Endothelial cell of umbilical vein (primary cell): ENCODE measurements around the gene RPS6KA3. TPM values are rescaled to one million over a fixed set of nuclear protein-coding genes. Genes with fewer than 3 reads are reported as not detected.

Experiments used
- BruUV-seq: library from RNA; stranded (reverse); fragments of 400-500 nt; replicated peaks from 2 replicates; lab custom pipeline; 2021; lab: Mats Ljungman, UMichigan
- CTCF ChIA-PET: fragments of 300-600, 350-600 bp; sonication (Branson Sonifier 250); formaldehyde crosslinking; loops from one replicate; lab custom pipeline; 2021; ENCODE audit warnings: antibody characterized with exemption, inconsistent platforms; lab: Charles Lee
- POLR2A ChIA-PET: fragments of 300-600, 350-600 bp; sonication (Branson Sonifier 250); formaldehyde crosslinking; loops from one replicate; lab custom pipeline; 2021; ENCODE audit warnings: antibody characterized with exemption, inconsistent platforms; lab: Charles Lee
- DNase-seq: peaks from one replicate; pipeline ENCODE4 v3.0.0-alpha.2; 2011; ENCODE audit warnings: low read depth, low spot score
- FAIRE-seq: peaks from 2 replicates; lab custom pipeline; 2011; peaks lifted over from hg19 to GRCh38; lab: Jason Lieb, UNC
- H2AFZ ChIP-seq: 2 replicates; pipeline ENCODE4 v1.6.0; 2012; ENCODE audit warnings: low read depth, low read length, control low read depth, inconsistent platforms
- H3K27ac ChIP-seq: 2 replicates; pipeline ENCODE4 v1.5.1; 2011; ENCODE audit warnings: low read depth, mild to moderate bottlenecking, control low read depth, low read length, moderate library complexity; ENCODE audit not compliant: insufficient read depth
- H3K27me3 ChIP-seq, 2 experiments: 2 replicates each; pipeline versions ENCODE4 v1.6.0 to v1.6.1; 2011; ENCODE audit warnings: low read length in 2 of 2, mixed read lengths in 1 of 2; ENCODE audit not compliant: control insufficient read depth in 2 of 2, insufficient read depth in 2 of 2
- H3K36me3 ChIP-seq, 2 experiments: 2 replicates in 1 of 2; 3 replicates in 1 of 2; pipeline ENCODE4 v1.5.1; 2011; ENCODE audit warnings: low read length in 2 of 2, mild to moderate bottlenecking in 1 of 2, moderate library complexity in 1 of 2; ENCODE audit not compliant: control insufficient read depth in 2 of 2, insufficient read depth in 2 of 2; ENCODE audit errors: extremely low read depth in 1 of 2
- H3K4me1 ChIP-seq: 3 replicates; pipeline ENCODE4 v1.5.1; 2011; ENCODE audit warnings: mild to moderate bottlenecking, low read length; ENCODE audit not compliant: control insufficient read depth, insufficient read depth; ENCODE audit errors: extremely low read depth
- H3K4me2 ChIP-seq: 2 replicates; pipeline ENCODE4 v1.6.1; 2011; ENCODE audit warnings: low read length, control low read depth, mixed read lengths; ENCODE audit not compliant: insufficient read depth
- H3K4me3 ChIP-seq, 3 experiments: fragments of 200-600 bp in 1 of 3; sonication (generic), shearing (Covaris generic) in 1 of 3; replicated peaks in 1 of 3; 2 replicates each; pipeline ENCODE4 v1.5.1; 2011 to 2016; ENCODE audit warnings: control low read depth in 3 of 3, low read length in 3 of 3, mild to moderate bottlenecking in 2 of 3, inconsistent platforms in 1 of 3, low read depth in 1 of 3, moderate library complexity in 1 of 3; ENCODE audit not compliant: insufficient read depth in 1 of 3
- H3K79me2 ChIP-seq: 2 replicates; pipeline ENCODE4 v1.6.0; 2012; ENCODE audit warnings: low read length, inconsistent platforms; ENCODE audit not compliant: control insufficient read depth, insufficient read depth
- H3K9ac ChIP-seq: replicated peaks from 2 replicates; pipeline ENCODE3; 2011; ENCODE audit warnings: low read length, control low read depth; ENCODE audit not compliant: insufficient read depth; ENCODE audit errors: extremely low read depth
- H3K9me1 ChIP-seq: replicated peaks from 3 replicates; pipeline ENCODE4 v1.6.0; 2011; ENCODE audit warnings: mild to moderate bottlenecking, low read length; ENCODE audit not compliant: control insufficient read depth, insufficient read depth; ENCODE audit errors: extremely low read depth
- H3K9me3 ChIP-seq: replicated peaks from 2 replicates; pipeline ENCODE4 v1.5.1; 2012; ENCODE audit warnings: low read length, inconsistent platforms; ENCODE audit not compliant: control insufficient read depth, insufficient read depth
- H4K20me1 ChIP-seq: replicated peaks from 2 replicates; pipeline ENCODE3; 2011; ENCODE audit warnings: mild to moderate bottlenecking, low read length; ENCODE audit not compliant: control insufficient read depth, insufficient read depth; ENCODE audit errors: extremely low read depth
- EZH2 ChIP-seq: IDR thresholded peaks from 2 replicates; pipeline ENCODE4 v1.6.1; 2012; ENCODE audit warnings: borderline replicate concordance, low read depth, mild to moderate bottlenecking, moderate library complexity, low read length, inconsistent platforms; ENCODE audit not compliant: severe bottlenecking
- FOS ChIP-seq: IDR thresholded peaks from 2 replicates; pipeline ENCODE4 v1.6.1; 2011; ENCODE audit warnings: mild to moderate bottlenecking, low read length, moderate library complexity, borderline replicate concordance; ENCODE audit not compliant: insufficient read depth
- GATA2 ChIP-seq: IDR thresholded peaks from 2 replicates; pipeline ENCODE4 v1.7.0; 2011; ENCODE audit warnings: low read depth, mild to moderate bottlenecking, moderate library complexity, mixed read lengths, low read length; ENCODE audit not compliant: insufficient read length, insufficient read depth
- JUN ChIP-seq: IDR thresholded peaks from 2 replicates; pipeline ENCODE4 v1.6.1; 2011; ENCODE audit warnings: borderline replicate concordance, low read depth; ENCODE audit not compliant: insufficient read length, insufficient read depth
- MYC ChIP-seq: IDR thresholded peaks from one replicate; pipeline ENCODE4 v1.6.1; 2011; ENCODE audit warnings: mild to moderate bottlenecking, low read depth, low read length
- POLR2A ChIP-seq: IDR thresholded peaks from 2 replicates; pipeline ENCODE4 v1.6.1; 2012; ENCODE audit warnings: low read depth, mild to moderate bottlenecking, control low read depth, low read length
- POLR2AphosphoS5 ChIP-seq: IDR thresholded peaks from 2 replicates; pipeline ENCODE4 v1.6.1; 2012; ENCODE audit warnings: low read depth, mild to moderate bottlenecking, control low read depth, low read length, moderate library complexity; ENCODE audit not compliant: insufficient read depth
- dilution Hi-C: fragments of 300-500 bp; cut with MboI; formaldehyde crosslinking; loops from one replicate; pipeline ENCODE4 v1.15.0; 2019; ENCODE audit warnings: low sequenced_read_pairs; ENCODE audit not compliant: extremely low pct_ligation_motif_present
- intact Hi-C: fragments of 100-400 bp; cut with micrococcal nuclease; formaldehyde crosslinking; loops from one replicate; pipeline ENCODE4 v1.10.0; 2022
- polyA plus RNA-seq, 4 experiments: library from polyadenylated mRNA; depleted of rRNA in 3 of 4; stranded (reverse) in 3 of 4; unstranded in 1 of 4; fragments of >200 nt; gene quantifications; 2 replicates each; pipeline versions ENCODE4 v1.2.1 to v1.2.3, GENCODE V29; 2011 to 2012; ENCODE audit warnings: missing spikeins in 1 of 4
- total RNA-seq: library from RNA; stranded (reverse); gene quantifications from 2 replicates; pipeline ENCODE4 v1.2.3, GENCODE V29; 2021
- TF ChIP-seq, protein P1 (sequence below): IDR thresholded peaks from 2 replicates; pipeline ENCODE4 v1.6.1; 2011; ENCODE audit not compliant: insufficient read depth, insufficient read length
- TF ChIP-seq, protein P2 (sequence below), 2 donors: IDR thresholded peaks; 1 replicate in 1 of 2; 2 replicates in 1 of 2; pipeline ENCODE4 v1.5.1; 2011; ENCODE audit warnings: low read length in 2 of 2, mild to moderate bottlenecking in 2 of 2, moderate library complexity in 2 of 2, control low read depth in 1 of 2, inconsistent platforms in 1 of 2, low read depth in 1 of 2; ENCODE audit not compliant: insufficient read depth in 1 of 2; ENCODE audit errors: extremely low read depth in 1 of 2

RPS6KA3 gene
- total and polyA plus RNA-seq, 2 donors (not counting 3 experiments of a cell fraction or from before 2014, with no cell fraction given) = 24.4 to 61.6 TPM

DNA sequence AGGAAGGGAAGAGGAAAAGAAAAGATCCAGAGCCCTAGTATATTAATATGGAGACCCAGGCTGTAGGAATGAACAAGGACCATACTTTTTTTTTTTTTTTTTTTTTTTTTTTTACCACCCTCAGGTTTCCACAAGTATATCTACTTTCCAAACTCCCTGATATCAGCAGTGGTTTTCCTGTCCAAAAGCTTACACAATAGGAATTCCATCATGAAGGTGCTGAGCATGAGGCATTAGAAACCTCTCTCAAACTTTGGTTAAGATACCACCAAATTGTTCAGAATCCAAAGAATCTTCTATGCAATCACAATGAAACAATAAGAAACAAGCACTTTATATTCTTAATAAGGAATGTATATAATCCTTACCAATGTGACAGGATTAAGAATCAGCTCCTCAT lies 26.5 kb downstream of the RPS6KA3 start:
- ChIA-PET CTCF (interaction anchor here (0.7 kb wide), 1 partner anchor 12 kb away, joined by 3 read pairs; no protein-coding TSS in a partner anchor), POLR2A (no interaction called here)
- no peak for TF ChIP-seq JUN
- no peak for TF ChIP-seq GATA2
- TF ChIP-seq FOS = no peak
- no peak for TF ChIP-seq EZH2
- TF ChIP-seq, protein P1, sequence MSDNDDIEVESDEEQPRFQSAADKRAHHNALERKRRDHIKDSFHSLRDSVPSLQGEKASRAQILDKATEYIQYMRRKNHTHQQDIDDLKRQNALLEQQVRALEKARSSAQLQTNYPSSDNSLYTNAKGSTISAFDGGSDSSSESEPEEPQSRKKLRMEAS = no peak
- TF ChIP-seq, protein P2, sequence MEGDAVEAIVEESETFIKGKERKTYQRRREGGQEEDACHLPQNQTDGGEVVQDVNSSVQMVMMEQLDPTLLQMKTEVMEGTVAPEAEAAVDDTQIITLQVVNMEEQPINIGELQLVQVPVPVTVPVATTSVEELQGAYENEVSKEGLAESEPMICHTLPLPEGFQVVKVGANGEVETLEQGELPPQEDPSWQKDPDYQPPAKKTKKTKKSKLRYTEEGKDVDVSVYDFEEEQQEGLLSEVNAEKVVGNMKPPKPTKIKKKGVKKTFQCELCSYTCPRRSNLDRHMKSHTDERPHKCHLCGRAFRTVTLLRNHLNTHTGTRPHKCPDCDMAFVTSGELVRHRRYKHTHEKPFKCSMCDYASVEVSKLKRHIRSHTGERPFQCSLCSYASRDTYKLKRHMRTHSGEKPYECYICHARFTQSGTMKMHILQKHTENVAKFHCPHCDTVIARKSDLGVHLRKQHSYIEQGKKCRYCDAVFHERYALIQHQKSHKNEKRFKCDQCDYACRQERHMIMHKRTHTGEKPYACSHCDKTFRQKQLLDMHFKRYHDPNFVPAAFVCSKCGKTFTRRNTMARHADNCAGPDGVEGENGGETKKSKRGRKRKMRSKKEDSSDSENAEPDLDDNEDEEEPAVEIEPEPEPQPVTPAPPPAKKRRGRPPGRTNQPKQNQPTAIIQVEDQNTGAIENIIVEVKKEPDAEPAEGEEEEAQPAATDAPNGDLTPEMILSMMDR (IDR thresholded peaks at IDR 0.05; ENCODE audit: extremely low read depth in 1 of 2, insufficient read depth in 1 of 2, low read depth in 1 of 2, low read length in 2 of 2) = no peak
- TF ChIP-seq POLR2A = no peak
- TF ChIP-seq MYC = no peak
- no peak for TF ChIP-seq POLR2AphosphoS5
- H3K36me3 ChIP-seq = no peaks in the 10 kb centered on the region
- no TSS peak for BruUV-seq
- H3K27ac ChIP-seq = no peak overlapping the region
- no peaks in the 10 kb centered on the region for H4K20me1 ChIP-seq
- intact Hi-C loops (no loop called here), dilution Hi-C loops (no loop called here)
- no peak overlapping the region for H3K9ac ChIP-seq
- H3K9me3 ChIP-seq = no peaks in the 10 kb centered on the region
- H3K79me2 ChIP-seq = peaks cover 5% of the 10 kb centered on the region
- no peak overlapping the region for H3K4me3 ChIP-seq
- H3K27me3 ChIP-seq = no peaks in the 10 kb centered on the region
- H3K4me1 ChIP-seq = peaks cover 3% of the 10 kb centered on the region
- no peak overlapping the region for H3K4me2 ChIP-seq
- FAIRE-seq (no peak), DNase-seq (no peak)
- no peak overlapping the region for H2AFZ ChIP-seq
- no peaks in the 10 kb centered on the region for H3K9me1 ChIP-seq
